GM18517 (cell line): ENCODE measurements around the gene SPRR4.
"Not testable (repeated sequence)": the region's sequence is repeated elsewhere in the genome, so short reads cannot be mapped to it uniquely, and the experiment has no call there.

Source experiments
- ATAC-seq: cut with Tn5 transposase; IDR thresholded peaks from one replicate; pipeline ENCODE4 v1.9.1; 2021; ENCODE audit warnings: mild to moderate bottlenecking, moderate library complexity; ENCODE audit not compliant: unreplicated experiment

The SPRR4 gene

DNA sequence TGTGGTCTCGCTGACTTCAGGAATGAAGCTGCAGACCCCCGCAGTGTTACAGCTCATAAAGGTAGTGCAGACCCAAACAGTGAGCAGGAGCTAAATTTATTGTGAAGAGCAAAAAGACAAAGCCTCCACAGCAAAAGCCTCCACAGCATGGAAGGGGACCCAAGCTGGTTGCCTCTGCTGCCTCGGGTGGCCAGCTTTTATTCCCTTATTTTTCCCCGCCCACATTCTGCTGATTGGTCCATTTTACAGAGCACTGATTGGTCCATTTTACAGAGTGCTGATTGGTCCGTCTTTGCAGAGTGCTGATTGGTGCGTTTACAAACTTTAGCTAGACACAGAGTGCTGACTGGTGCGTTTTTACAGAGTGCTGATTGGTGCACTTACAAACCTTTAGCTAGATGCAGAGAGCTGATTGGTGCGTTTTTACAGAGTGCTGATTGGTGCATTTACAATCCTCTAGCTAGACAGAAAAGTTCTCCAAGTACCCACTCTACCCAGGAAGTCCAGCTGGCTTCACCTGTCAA is 40.8 kb downstream of the SPRR4 start:
- not testable (repeated sequence) for ATAC-seq

DNA sequence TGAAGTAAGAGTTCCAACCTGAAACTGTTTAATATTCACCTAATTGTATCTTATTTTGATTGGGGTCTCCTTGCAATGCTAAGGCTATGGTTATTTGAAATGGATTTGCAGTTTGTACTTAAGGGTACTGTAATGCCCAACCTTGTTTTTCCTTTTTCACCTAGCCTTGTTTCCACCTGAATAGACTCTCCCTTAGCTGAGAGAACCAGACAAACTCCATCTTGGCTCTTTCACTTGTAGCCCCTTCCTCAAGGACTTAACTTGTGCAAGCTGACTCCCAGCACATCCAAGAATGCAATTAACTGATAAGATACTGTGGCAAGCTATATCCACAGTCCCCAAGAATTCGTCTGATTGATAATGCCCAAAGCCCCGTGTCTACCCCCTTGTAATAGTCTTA is 51.4 kb downstream of the SPRR4 start:
- ATAC-seq, result not testable (repeated sequence)
